HG02763 (cell line): ENCODE data around the gene WDR48.
A peak's percentile ranks its signal among the peaks of the same experiment; 100 is the strongest.

Experiments used
- ATAC-seq: cut with Tn5 transposase; IDR thresholded peaks from one replicate; pipeline ENCODE4 v1.9.1; 2021; ENCODE audit warnings: mild to moderate bottlenecking, moderate library complexity; ENCODE audit not compliant: unreplicated experiment

The WDR48 gene

GRCh38 chr3:39101022-39101689, 49.3 kb downstream of the WDR48 start:
- ATAC-seq = peak; percentile 55

- no peak for ATAC-seq
These were observed 50.9 kb downstream of the WDR48 start for GRCh38 chr3:39102504-39103323.

GRCh38 chr3:39103324-39103693, 51.5 kb downstream of the WDR48 start:
- no peak for ATAC-seq

GRCh38 chr3:39103791-39104552, 52.2 kb downstream of the WDR48 start:
- no peak for ATAC-seq

GRCh38 chr3:39104961-39105686, 53.3 kb downstream of the WDR48 start:
- no peak for ATAC-seq

- ATAC-seq = no peak
These were observed 53.9 kb downstream of the WDR48 start for GRCh38 chr3:39105687-39106063.

- no peak for ATAC-seq
These were observed 54.5 kb downstream of the WDR48 start for GRCh38 chr3:39106281-39106811.

- ATAC-seq = peak; percentile 11
These were observed 55.1 kb downstream of the WDR48 start for GRCh38 chr3:39106851-39107387.

- ATAC-seq = peak; percentile 40
These were observed 55.8 kb downstream of the WDR48 start, which contains the start of the genes GORASP1 and TTC21A for GRCh38 chr3:39107388-39108199. GORASP1 (minus strand) TSS chr3:39107627; CDS start chr3:39107541, 86 bp downstream. TTC21A (plus strand) TSS chr3:39107680; CDS start chr3:39107838, 158 bp downstream.

GRCh38 chr3:39108200-39108710, 56.4 kb downstream of the WDR48 start:
- peak; percentile 80 for ATAC-seq

- ATAC-seq = no peak
These were observed 57.3 kb downstream of the WDR48 start for GRCh38 chr3:39109086-39109485.

- no peak for ATAC-seq
These were observed 58.3 kb downstream of the WDR48 start for GRCh38 chr3:39110041-39110639.

- no peak for ATAC-seq
These were observed 60.3 kb downstream of the WDR48 start for GRCh38 chr3:39112113-39112512.

GRCh38 chr3:39112535-39112934, 60.7 kb downstream of the WDR48 start:
- ATAC-seq = no peak

- no peak for ATAC-seq
These were observed 61.5 kb downstream of the WDR48 start for GRCh38 chr3:39113291-39113690.

GRCh38 chr3:39114456-39114855, 62.6 kb downstream of the WDR48 start:
- no peak for ATAC-seq

GRCh38 chr3:39115870-39116269, 64.1 kb downstream of the WDR48 start:
- ATAC-seq = no peak

GRCh38 chr3:39118079-39118478, 66.3 kb downstream of the WDR48 start:
- ATAC-seq = no peak
